ENCODE results near the gene RGS11. TPM values are rescaled to one million over a fixed set of nuclear protein-coding genes. Genes with fewer than 3 reads are reported as not detected.

RGS11 gene
- total and polyA plus RNA-seq, 9 of the 15 experiments (the other 6 are each of a cell fraction or from before 2014, with no cell fraction given) = not detected

DNA sequence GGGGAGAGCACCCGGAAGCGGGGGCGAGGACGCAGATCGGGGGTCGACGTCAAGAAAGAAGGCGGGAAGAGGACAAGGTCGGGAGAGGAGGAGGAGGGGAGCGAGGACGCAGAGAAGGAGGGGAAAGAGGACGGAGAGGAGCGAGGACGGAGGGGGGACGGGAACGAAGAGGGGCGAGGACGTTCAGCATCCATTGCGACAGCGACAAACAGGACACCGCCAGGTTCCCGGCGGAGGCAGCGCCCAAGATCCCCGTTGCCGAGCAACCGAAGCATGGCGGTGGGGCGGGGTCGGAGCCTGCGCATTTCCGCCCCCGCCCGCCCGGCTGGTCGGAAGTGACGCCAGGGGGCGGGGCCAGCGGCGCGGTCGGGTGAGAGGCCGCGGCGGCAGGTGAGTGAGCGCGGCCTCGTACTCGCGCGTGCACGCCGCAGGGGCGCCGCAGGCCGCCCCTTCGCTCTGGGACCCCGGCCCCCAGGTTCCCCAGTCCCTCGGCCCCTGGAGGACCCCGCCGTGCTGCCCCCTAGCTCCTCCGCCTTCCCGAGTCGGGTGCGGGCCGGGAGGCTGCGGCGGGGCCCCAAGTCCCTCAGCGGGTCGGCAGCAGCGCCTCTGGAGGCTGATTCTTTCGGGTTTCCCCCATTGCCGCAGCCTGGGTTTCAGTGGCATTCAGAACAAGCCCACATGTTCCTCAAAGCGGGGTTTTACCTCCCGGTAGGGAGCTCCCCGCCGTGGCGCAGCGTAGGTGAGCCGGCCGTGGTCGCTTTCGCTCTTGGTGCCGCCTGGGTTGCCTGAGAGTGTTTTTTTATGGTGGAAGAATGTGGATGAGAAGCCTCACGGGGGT lies 41.1 kb downstream of the RGS11 start, which contains the start of gene FAM234A (continued):
- TF ChIP-seq, protein P1, sequence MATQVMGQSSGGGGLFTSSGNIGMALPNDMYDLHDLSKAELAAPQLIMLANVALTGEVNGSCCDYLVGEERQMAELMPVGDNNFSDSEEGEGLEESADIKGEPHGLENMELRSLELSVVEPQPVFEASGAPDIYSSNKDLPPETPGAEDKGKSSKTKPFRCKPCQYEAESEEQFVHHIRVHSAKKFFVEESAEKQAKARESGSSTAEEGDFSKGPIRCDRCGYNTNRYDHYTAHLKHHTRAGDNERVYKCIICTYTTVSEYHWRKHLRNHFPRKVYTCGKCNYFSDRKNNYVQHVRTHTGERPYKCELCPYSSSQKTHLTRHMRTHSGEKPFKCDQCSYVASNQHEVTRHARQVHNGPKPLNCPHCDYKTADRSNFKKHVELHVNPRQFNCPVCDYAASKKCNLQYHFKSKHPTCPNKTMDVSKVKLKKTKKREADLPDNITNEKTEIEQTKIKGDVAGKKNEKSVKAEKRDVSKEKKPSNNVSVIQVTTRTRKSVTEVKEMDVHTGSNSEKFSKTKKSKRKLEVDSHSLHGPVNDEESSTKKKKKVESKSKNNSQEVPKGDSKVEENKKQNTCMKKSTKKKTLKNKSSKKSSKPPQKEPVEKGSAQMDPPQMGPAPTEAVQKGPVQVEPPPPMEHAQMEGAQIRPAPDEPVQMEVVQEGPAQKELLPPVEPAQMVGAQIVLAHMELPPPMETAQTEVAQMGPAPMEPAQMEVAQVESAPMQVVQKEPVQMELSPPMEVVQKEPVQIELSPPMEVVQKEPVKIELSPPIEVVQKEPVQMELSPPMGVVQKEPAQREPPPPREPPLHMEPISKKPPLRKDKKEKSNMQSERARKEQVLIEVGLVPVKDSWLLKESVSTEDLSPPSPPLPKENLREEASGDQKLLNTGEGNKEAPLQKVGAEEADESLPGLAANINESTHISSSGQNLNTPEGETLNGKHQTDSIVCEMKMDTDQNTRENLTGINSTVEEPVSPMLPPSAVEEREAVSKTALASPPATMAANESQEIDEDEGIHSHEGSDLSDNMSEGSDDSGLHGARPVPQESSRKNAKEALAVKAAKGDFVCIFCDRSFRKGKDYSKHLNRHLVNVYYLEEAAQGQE (IDR thresholded peaks at IDR 0.05; ENCODE audit: borderline replicate concordance) = no peak; the same call in 1 of the 2 replicates
- TF ChIP-seq, protein P1 (CRISPR knock-in tag; IDR thresholded peaks at IDR 0.05; ENCODE audit: low read depth) = no peak
- peak; percentile 48; the same call in 1 of the 2 replicates for TF ChIP-seq GATAD2A (IDR thresholded peaks at IDR 0.05)
- peak; percentile 57 for TF ChIP-seq HNRNPLL (IDR thresholded peaks at IDR 0.05; ENCODE audit: low read depth, low read length, poor library complexity, severe bottlenecking)
- no peak for TF ChIP-seq PHF21A (IDR thresholded peaks at IDR 0.05; ENCODE audit: borderline replicate concordance, low read depth)
- no peak for TF ChIP-seq BRF1 (IDR thresholded peaks at IDR 0.05; ENCODE audit: borderline replicate concordance, extremely low read depth, insufficient read length)
- peak; percentile 54; the same call in 1 of the 2 replicates for TF ChIP-seq SMARCE1 (IDR thresholded peaks at IDR 0.05)
- TF ChIP-seq, protein P2, sequence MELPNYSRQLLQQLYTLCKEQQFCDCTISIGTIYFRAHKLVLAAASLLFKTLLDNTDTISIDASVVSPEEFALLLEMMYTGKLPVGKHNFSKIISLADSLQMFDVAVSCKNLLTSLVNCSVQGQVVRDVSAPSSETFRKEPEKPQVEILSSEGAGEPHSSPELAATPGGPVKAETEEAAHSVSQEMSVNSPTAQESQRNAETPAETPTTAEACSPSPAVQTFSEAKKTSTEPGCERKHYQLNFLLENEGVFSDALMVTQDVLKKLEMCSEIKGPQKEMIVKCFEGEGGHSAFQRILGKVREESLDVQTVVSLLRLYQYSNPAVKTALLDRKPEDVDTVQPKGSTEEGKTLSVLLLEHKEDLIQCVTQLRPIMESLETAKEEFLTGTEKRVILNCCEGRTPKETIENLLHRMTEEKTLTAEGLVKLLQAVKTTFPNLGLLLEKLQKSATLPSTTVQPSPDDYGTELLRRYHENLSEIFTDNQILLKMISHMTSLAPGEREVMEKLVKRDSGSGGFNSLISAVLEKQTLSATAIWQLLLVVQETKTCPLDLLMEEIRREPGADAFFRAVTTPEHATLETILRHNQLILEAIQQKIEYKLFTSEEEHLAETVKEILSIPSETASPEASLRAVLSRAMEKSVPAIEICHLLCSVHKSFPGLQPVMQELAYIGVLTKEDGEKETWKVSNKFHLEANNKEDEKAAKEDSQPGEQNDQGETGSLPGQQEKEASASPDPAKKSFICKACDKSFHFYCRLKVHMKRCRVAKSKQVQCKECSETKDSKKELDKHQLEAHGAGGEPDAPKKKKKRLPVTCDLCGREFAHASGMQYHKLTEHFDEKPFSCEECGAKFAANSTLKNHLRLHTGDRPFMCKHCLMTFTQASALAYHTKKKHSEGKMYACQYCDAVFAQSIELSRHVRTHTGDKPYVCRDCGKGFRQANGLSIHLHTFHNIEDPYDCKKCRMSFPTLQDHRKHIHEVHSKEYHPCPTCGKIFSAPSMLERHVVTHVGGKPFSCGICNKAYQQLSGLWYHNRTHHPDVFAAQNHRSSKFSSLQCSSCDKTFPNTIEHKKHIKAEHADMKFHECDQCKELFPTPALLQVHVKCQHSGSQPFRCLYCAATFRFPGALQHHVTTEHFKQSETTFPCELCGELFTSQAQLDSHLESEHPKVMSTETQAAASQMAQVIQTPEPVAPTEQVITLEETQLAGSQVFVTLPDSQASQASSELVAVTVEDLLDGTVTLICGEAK (IDR thresholded peaks at IDR 0.05) = peak; percentile 92
- TF ChIP-seq, protein P2 (CRISPR knock-in tag; IDR thresholded peaks at IDR 0.05) = no peak
- no peak for TF ChIP-seq ATF1 (CRISPR knock-in tag; IDR thresholded peaks at IDR 0.05)
- TF ChIP-seq ATF1 (tag; IDR thresholded peaks at IDR 0.05) = peak; percentile 94
